ENCODE data around the gene CPE.

DNA sequence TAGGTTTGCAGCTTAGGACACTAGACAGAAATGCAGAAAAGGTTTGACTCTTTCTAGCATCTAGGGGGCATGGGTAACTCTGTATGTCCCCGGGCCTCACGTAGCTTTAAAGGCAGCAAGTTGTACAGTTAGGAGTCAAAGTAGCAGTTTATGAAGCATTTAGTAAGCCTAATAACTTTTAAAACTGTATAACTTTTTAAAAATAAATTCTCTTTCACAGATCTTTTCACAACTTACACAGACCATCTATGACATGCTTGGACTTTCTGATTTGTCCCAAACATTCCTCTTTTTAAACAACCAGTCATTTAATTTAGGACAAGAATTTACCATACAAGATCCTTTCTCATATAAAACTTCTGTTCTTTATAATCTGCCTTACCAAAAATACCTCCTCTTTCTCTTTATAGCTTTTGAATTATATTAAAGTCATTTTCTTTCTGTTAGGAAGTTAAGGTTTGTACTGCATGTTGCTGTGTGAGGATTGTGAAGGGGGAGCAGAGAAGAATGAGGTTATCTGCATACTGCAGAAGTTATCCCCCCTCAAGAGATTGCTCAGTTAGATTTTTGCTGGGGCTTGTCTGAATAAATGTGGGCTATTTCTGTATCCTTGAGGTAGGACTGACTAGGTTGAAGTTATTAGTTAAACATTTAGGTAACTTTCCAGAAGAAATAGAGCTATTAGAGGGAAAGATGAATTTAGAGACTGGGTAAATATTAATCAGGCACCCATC, 94.3 kb downstream of the CPE start:
- TF ChIP-seq POLR2AphosphoS5 (IDR thresholded peaks at IDR 0.05; ENCODE audit: borderline replicate concordance, low read depth, low read length) (no peak), EZH2 (IDR thresholded peaks at IDR 0.05) (no peak), FOXP2 (optimal IDR thresholded peaks at IDR 0.05; ENCODE audit: control extremely low read depth, extremely low read length, insufficient read depth) (no peak)

Data from SK-N-MC (cell line).